CD14-positive monocyte (primary cell): ENCODE measurements around the gene CDC42EP4. TPM values are rescaled to one million over a fixed set of nuclear protein-coding genes. Genes with fewer than 3 reads are reported as not detected.

Experiments used
- DNase-seq, 3 donors: peaks; one replicate each; pipeline ENCODE4 v3.0.0-alpha.2; 2011 to 2022
- H2AFZ ChIP-seq: 2 replicates; pipeline ENCODE4 v1.6.0; 2012; ENCODE audit warnings: mild to moderate bottlenecking, low read depth, low read length, inconsistent platforms; ENCODE audit not compliant: insufficient read depth, poor library complexity, severe bottlenecking
- H3K27ac ChIP-seq, 2 donors: 1 replicate in 1 of 2; 2 replicates in 1 of 2; pipeline ENCODE4 v1.5.1; 2012 to 2013; ENCODE audit warnings: low read length in 2 of 2, control low read depth in 1 of 2, inconsistent platforms in 1 of 2, low read depth in 1 of 2, mild to moderate bottlenecking in 1 of 2
- H3K27me3 ChIP-seq, 2 donors: one replicate each; pipeline versions ENCODE4 v1.6.0 to v1.6.1; 2011 to 2013; ENCODE audit warnings: low read length in 2 of 2; ENCODE audit not compliant: control insufficient read depth in 2 of 2, insufficient read depth in 2 of 2
- H3K36me3 ChIP-seq, 2 donors: replicated peaks in 1 of 2; 1 replicate in 1 of 2; 2 replicates in 1 of 2; pipeline versions ENCODE4 v1.5.1 to v1.6.1; 2012 to 2013; ENCODE audit warnings: low read length in 2 of 2, control low read depth in 1 of 2, inconsistent platforms in 1 of 2, mild to moderate bottlenecking in 1 of 2; ENCODE audit not compliant: insufficient read depth in 2 of 2, control insufficient read depth in 1 of 2
- H3K4me1 ChIP-seq, 2 donors: 1 replicate in 1 of 2; 2 replicates in 1 of 2; pipeline versions ENCODE4 v1.5.1 to v1.6.1; 2012 to 2013; ENCODE audit warnings: low read length in 2 of 2, control low read depth in 1 of 2, inconsistent platforms in 1 of 2, mild to moderate bottlenecking in 1 of 2, moderate library complexity in 1 of 2; ENCODE audit not compliant: insufficient read depth in 2 of 2, control insufficient read depth in 1 of 2
- H3K4me2 ChIP-seq: replicated peaks from 2 replicates; pipeline ENCODE3; 2012; ENCODE audit warnings: low read length, moderate library complexity, mild to moderate bottlenecking; ENCODE audit not compliant: poor library complexity, severe bottlenecking; ENCODE audit errors: extremely low read depth
- H3K4me3 ChIP-seq, 3 experiments: fragments of 200-600 bp in 1 of 3; sonication (generic) in 1 of 3; replicated peaks in 1 of 3; 1 replicate in 2 of 3; 2 replicates in 1 of 3; pipeline ENCODE4 v1.5.1; 2011 to 2013; ENCODE audit warnings: low read length in 3 of 3, mild to moderate bottlenecking in 3 of 3, control low read depth in 2 of 3, low read depth in 2 of 3, inconsistent platforms in 1 of 3, moderate library complexity in 1 of 3
- H3K79me2 ChIP-seq: 2 replicates; pipeline ENCODE4 v1.6.0; 2012; ENCODE audit warnings: mild to moderate bottlenecking, control low read depth, inconsistent platforms, low read length, moderate library complexity; ENCODE audit not compliant: insufficient read depth
- H3K9ac ChIP-seq: 2 replicates; pipeline ENCODE4 v1.6.0; 2017; ENCODE audit warnings: low read length, mild to moderate bottlenecking; ENCODE audit not compliant: insufficient read depth, poor library complexity, severe bottlenecking
- H3K9me3 ChIP-seq, 2 donors: replicated peaks in 1 of 2; 1 replicate in 1 of 2; 2 replicates in 1 of 2; pipeline versions ENCODE4 v1.5.1 to v1.6.1; 2012 to 2013; ENCODE audit warnings: low read length in 2 of 2, control low read depth in 1 of 2; ENCODE audit not compliant: control insufficient read depth in 1 of 2, insufficient read depth in 1 of 2
- H4K20me1 ChIP-seq: 2 replicates; pipeline ENCODE4 v1.6.0; 2012; ENCODE audit warnings: mild to moderate bottlenecking, low read length, control low read depth, moderate library complexity; ENCODE audit not compliant: insufficient read depth
- H3K27ac Mint-ChIP-seq, 7 donors: one replicate each; pipeline ENCODE4 v1.8.0; 2020; ENCODE audit warnings: mild to moderate bottlenecking in 7 of 7, mixed read lengths in 7 of 7, moderate library complexity in 6 of 7, inconsistent platforms in 2 of 7
- H3K27me3 Mint-ChIP-seq, 3 donors: one replicate each; pipeline ENCODE4 v1.8.0; 2021 to 2022; ENCODE audit warnings: low read depth in 3 of 3, mild to moderate bottlenecking in 3 of 3, mixed read lengths in 3 of 3, moderate library complexity in 3 of 3, inconsistent platforms in 1 of 3
- H3K36me3 Mint-ChIP-seq, 2 donors: one replicate each; pipeline ENCODE4 v1.8.0; 2020; ENCODE audit warnings: mixed read lengths in 2 of 2, inconsistent platforms in 1 of 2, mild to moderate bottlenecking in 1 of 2
- H3K4me1 Mint-ChIP-seq: one replicate; pipeline ENCODE4 v1.8.0; 2020; ENCODE audit warnings: mild to moderate bottlenecking, mixed read lengths
- H3K4me3 Mint-ChIP-seq, 2 donors: one replicate each; pipeline ENCODE4 v1.8.0; 2020; ENCODE audit warnings: mild to moderate bottlenecking in 2 of 2, mixed read lengths in 2 of 2, moderate library complexity in 1 of 2
- H3K9me3 Mint-ChIP-seq, 7 donors: one replicate each; pipeline ENCODE4 v1.8.0; 2020 to 2022; ENCODE audit warnings: mixed read lengths in 7 of 7, mild to moderate bottlenecking in 6 of 7, moderate library complexity in 6 of 7, inconsistent platforms in 2 of 7
- WGBS: methylation state at CpG from one replicate; pipeline ENCODE4 v1.1.5; 2013; ENCODE audit warnings: missing lambda C conversion rate; ENCODE audit not compliant: insufficient coverage; 5-methylcytosine and 5-hydroxymethylcytosine counted together
- intact Hi-C, 2 donors: fragments of 100-400 bp; cut with micrococcal nuclease; formaldehyde crosslinking; loops; one replicate each; pipeline versions ENCODE4 v1.15.0 to v1.15.1; 2023
- polyA plus RNA-seq, 3 donors: library from polyadenylated mRNA; depleted of rRNA in 1 of 3; unstranded in 2 of 3; stranded (reverse) in 1 of 3; fragments of 300-500 nt in 2 of 3; fragments of >200 nt in 1 of 3; fragmentation: Illumina TruSeq in 2 of 3; gene quantifications; 1 replicate in 2 of 3; 2 replicates in 1 of 3; pipeline ENCODE4 v1.2.3, GENCODE V29; 2012 to 2021
- TF ChIP-seq, protein P1 (sequence below): fragments of 200-600 bp; IDR thresholded peaks from one replicate; pipeline ENCODE4 v1.8.0; 2022; ENCODE audit warnings: antibody characterized with exemption, mild to moderate bottlenecking

The CDC42EP4 gene
- polyA plus RNA-seq, 3 donors = 6.4 to 12.7 (median 6.6) TPM

DNA sequence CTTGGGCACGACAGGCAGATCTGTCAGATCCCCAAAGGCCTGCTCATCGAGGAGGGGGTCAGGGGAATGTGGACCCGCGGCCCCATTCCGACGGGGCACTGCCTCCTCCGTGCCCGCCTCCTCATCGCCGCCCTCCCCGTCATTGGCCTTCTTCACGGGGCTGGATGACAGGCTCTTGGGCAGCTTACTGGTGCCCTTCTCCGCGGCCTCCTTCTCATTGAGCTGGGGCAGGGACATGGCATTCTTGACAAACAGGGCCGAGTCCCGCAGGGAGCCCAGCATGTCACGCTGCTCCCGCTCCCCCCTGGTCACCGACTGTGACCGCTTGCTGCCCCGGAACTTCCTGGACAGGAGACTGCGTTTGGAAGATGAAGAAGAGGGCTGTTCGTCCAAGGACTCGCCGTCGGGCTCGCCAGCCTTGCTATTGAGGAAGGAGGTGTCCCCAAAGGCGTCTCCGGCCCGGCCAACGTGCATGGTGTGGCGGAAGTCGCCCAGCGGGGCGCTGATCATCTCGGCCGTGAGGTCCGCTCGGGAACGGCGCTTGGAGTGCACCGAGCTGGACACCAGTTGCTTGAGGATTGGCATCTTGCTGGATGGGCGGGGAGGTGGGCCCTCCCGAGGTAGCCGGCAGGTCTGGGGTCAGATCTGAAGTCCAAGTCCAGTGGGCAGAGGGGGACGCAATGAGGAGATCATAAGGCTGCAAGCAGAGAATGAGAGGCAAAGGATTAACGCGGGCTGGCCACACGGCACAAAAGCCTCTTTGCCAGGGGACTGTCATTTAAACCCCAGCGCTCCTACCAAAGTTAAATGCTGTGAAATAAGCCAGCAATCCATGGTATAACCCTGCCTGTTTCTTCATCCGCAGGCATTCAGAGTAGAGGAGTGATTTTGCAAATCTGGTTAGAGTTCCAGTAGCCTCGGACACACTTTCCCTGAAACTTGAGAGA, 25.6 kb downstream of the CDC42EP4 start:
- H3K4me3 Mint-ChIP-seq = no peak overlapping the region
- TF ChIP-seq, protein P1, sequence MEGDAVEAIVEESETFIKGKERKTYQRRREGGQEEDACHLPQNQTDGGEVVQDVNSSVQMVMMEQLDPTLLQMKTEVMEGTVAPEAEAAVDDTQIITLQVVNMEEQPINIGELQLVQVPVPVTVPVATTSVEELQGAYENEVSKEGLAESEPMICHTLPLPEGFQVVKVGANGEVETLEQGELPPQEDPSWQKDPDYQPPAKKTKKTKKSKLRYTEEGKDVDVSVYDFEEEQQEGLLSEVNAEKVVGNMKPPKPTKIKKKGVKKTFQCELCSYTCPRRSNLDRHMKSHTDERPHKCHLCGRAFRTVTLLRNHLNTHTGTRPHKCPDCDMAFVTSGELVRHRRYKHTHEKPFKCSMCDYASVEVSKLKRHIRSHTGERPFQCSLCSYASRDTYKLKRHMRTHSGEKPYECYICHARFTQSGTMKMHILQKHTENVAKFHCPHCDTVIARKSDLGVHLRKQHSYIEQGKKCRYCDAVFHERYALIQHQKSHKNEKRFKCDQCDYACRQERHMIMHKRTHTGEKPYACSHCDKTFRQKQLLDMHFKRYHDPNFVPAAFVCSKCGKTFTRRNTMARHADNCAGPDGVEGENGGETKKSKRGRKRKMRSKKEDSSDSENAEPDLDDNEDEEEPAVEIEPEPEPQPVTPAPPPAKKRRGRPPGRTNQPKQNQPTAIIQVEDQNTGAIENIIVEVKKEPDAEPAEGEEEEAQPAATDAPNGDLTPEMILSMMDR = no peak
- H3K36me3 ChIP-seq = peaks cover 10 to 23% of the 10 kb centered on the region in 2 donors
- H3K27ac Mint-ChIP-seq = peak overlapping the region in 1 of 7 donors; percentile 10
- no peak for DNase-seq
- H3K79me2 ChIP-seq = peaks cover 25% of the 10 kb centered on the region
- H3K9me3 ChIP-seq = no peaks in the 10 kb centered on the region
- no peak overlapping the region for H3K27ac ChIP-seq
- 98% methylated on average over 51 of the region's 52 CpGs for WGBS
- peaks cover 22 to 25% of the 10 kb centered on the region in 2 donors for H3K4me1 ChIP-seq
- intact Hi-C loops = no loop called here
- peaks cover 35% of the 10 kb centered on the region for H3K4me1 Mint-ChIP-seq
- no peak overlapping the region for H2AFZ ChIP-seq
- H3K4me2 ChIP-seq = no peak overlapping the region
- H4K20me1 ChIP-seq = peaks cover 13% of the 10 kb centered on the region
- peaks cover 0 to 4% (median 3%) of the 10 kb centered on the region in 3 donors for H3K27me3 Mint-ChIP-seq
- H3K36me3 Mint-ChIP-seq = peaks cover 23 to 44% of the 10 kb centered on the region in 2 donors
- H3K9ac ChIP-seq = no peak overlapping the region
- no peaks in the 10 kb centered on the region for H3K27me3 ChIP-seq
- H3K4me3 ChIP-seq = no peak overlapping the region
- no peaks in the 10 kb centered on the region for H3K9me3 Mint-ChIP-seq

DNA sequence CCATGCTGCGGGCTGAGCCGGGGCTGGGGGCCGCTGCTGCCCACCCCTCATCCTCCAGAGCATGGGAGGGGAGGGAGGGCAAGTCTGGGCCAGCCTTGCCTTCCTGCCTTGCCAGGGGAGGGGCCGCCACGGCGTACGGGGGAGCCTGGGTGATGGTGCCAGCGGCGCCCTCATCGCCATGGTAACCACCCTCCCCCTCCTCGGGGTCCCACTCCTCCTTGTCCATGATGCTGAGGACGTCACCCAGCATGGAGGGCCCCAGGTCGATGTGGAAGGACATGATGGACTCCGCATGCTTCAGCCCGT, 26.2 kb downstream of the CDC42EP4 start:
- TF ChIP-seq, protein P1 = no peak
- peaks cover 23% of the 10 kb centered on the region for H3K79me2 ChIP-seq
- H3K36me3 ChIP-seq = peaks cover 10 to 23% of the 10 kb centered on the region in 2 donors
- no peak overlapping the region for H3K4me3 ChIP-seq
- 98% methylated on average over 12 of the region's 15 CpGs for WGBS
- no peak overlapping the region for H3K27ac Mint-ChIP-seq
- H3K9ac ChIP-seq = no peak overlapping the region
- no peak overlapping the region for H3K4me2 ChIP-seq
- no peak for DNase-seq
- H3K4me1 ChIP-seq = peaks cover 15 to 19% of the 10 kb centered on the region in 2 donors
- H3K4me1 Mint-ChIP-seq = peaks cover 29% of the 10 kb centered on the region
- H3K27me3 Mint-ChIP-seq = peaks cover 0 to 4% (median 3%) of the 10 kb centered on the region in 3 donors
- no peak overlapping the region for H3K27ac ChIP-seq
- H2AFZ ChIP-seq = no peak overlapping the region
- intact Hi-C loops = no loop called here
- H3K27me3 ChIP-seq = no peaks in the 10 kb centered on the region
- H3K9me3 ChIP-seq = no peaks in the 10 kb centered on the region
- peaks cover 13% of the 10 kb centered on the region for H4K20me1 ChIP-seq
- peaks cover 23 to 44% of the 10 kb centered on the region in 2 donors for H3K36me3 Mint-ChIP-seq
- H3K4me3 Mint-ChIP-seq = no peak overlapping the region
- H3K9me3 Mint-ChIP-seq = no peaks in the 10 kb centered on the region
